ENCODE data around the gene GALNT6.

GALNT6 gene, protein sequence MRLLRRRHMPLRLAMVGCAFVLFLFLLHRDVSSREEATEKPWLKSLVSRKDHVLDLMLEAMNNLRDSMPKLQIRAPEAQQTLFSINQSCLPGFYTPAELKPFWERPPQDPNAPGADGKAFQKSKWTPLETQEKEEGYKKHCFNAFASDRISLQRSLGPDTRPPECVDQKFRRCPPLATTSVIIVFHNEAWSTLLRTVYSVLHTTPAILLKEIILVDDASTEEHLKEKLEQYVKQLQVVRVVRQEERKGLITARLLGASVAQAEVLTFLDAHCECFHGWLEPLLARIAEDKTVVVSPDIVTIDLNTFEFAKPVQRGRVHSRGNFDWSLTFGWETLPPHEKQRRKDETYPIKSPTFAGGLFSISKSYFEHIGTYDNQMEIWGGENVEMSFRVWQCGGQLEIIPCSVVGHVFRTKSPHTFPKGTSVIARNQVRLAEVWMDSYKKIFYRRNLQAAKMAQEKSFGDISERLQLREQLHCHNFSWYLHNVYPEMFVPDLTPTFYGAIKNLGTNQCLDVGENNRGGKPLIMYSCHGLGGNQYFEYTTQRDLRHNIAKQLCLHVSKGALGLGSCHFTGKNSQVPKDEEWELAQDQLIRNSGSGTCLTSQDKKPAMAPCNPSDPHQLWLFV

DNA sequence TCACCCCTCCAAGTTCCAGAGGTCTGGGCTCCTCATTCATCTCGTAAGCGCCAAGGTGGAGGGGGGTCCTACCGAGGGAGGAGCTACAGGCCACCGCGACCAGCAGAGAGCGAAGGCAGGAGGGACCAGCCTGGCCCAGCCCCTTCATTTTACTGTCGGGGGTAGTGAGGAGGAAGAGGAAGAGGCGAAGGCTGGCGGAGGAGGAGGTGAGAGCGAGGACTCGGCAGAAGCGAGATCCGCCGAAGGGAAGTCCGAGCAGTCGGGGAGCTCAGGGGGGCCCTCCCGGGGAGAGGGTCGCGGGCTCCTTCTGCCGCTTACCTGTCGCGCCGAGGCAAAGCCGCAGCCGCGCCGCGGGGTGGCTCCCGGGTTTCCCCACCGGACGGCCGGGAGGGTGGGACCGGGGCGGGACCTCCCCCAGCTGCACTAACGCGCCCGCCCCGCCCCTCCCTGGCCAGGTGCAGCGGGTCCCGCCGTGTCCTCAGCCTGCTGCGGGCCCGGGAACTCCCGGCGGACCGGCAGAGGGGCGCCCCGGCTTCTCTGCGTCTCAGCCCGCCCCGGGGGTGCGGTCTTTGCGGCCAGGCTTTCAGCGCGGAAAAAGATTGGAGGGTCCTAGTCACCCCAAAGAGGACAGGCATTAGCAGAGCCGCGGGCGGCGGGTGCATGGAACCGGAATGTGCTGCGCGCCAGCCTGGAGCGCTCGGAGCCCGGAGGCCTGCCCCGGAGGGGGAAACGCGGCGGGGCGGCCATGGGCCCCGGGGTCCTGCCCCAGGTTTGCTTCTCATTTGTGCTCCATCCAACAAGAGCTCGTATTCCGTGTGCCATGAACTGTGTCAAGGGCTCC is at the start of gene GALNT6:
Gene GALNT6 (minus strand): TSS at position 124 of the 841 bp plus-strand sequence. CDS start 11,625 bp downstream, outside the sequence.
- in situ Hi-C loops (cut with HindIII; ENCODE audit: low sequenced_read_pairs): no loop called here

DNA sequence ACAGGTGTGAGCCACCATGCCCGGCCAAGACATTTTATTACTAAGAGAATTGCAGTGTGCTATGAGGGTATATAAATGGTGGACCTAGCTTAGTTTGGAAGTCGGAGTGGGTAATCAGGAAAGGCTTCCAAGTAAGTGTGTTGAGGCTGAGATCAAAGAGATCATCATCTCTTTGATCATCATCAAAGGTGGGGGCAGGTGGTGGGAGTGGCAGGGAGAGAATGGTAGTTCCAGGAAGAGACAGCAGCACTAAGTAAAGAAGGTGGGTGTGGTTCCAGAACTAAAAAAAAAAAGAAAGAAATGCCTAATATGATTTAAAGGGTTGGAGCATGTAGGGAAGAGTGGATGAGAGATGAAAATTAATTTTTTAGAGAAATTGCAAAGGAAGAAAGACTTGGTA is 48.1 kb upstream of the GALNT6 start:
- in situ Hi-C loops (cut with HindIII; ENCODE audit: low sequenced_read_pairs): no loop called here

DNA sequence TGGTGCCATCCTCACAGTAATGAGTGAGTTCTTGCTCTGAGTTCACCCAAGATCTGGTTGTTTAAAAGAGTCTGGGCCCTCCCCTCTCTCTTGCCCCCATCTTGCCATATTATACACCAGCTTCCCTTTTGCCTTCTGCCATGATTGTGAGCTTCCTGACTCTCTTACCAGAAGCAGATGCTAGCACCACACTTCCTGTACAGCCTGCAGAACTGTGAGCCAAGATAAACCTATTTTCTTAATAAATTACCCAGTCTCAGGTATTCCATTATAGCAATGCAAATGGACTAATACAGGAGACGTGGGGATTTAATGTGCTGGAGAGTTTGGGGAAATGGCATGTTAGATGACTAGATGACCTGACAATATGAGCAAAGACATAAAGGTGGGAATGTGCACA is 46.2 kb upstream of the GALNT6 start:
- in situ Hi-C loops (cut with HindIII; ENCODE audit: low sequenced_read_pairs): no loop called here

DNA sequence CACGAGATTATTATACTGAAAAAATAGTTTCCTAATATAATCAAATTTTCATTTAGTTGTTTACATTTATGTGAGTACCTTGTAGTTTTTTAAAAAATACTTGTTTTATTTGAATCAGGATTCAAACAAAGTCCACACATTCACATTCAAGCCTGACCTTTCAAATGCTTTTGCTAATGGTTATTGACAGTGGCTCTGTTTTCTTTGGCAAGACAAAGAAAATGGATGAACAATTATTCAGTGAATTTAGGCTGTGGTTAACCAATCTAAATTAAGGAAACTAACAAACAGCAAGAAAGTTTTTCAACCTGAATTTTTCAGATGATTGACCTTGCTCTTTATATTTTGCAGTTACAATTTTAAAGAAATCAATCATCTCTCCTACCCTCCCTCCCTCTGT is 43.1 kb upstream of the GALNT6 start:
- in situ Hi-C loops (cut with HindIII; ENCODE audit: low sequenced_read_pairs): no loop called here

DNA sequence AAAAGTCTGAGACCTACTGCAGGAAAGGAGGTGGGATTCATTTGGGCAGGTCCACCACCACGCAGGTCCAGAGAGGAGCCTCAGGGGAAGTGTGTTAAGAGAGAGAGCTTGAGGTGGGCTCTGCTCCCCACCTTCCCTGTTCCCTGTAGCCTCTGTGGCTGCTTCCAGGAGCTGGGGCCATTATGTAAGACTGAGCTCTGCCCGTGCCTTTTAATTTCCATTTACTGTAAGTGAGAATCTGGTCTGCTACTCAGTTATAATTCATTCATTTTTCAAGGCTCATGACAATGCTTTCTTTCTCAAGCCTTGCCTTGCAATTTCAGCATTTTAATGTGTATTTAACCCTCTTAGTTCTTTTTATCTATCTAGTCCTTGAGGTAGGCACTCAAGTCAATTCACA is 41.7 kb upstream of the GALNT6 start:
- in situ Hi-C loops (cut with HindIII; ENCODE audit: low sequenced_read_pairs): no loop called here

DNA sequence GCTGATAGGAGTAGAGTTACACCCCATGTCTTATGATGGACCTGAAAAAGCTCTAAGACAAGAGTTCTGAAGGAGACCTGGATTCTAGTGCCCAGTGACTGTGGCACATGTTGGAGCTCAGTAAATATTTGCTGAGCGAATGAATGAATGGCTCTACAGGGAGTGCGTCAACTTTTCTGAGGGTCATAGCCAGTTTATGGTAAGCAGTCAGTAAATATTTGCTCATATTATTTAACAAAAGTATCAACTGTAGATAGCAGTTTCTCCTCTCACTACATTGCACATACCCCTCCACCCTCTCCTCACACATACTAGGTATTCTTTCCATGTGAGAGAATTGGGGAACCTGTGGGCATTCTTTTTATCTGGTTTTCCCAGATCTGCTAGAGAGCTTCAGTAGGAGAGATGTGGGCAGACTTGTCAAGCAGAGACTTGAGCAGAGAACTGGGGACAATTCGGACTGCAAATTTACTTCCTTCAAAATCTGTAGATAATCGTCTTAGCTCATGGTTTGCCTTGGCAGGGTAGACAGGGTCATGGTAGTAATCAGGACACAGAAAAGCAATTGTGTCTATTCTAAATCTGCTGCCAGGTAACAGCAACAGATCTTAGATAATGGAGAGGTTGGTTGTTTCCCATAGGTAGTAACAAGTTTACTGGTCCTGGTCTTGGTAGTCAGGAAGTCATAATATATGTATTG is 39.1 kb upstream of the GALNT6 start:
- in situ Hi-C loops (cut with HindIII; ENCODE audit: low sequenced_read_pairs): no loop called here

DNA sequence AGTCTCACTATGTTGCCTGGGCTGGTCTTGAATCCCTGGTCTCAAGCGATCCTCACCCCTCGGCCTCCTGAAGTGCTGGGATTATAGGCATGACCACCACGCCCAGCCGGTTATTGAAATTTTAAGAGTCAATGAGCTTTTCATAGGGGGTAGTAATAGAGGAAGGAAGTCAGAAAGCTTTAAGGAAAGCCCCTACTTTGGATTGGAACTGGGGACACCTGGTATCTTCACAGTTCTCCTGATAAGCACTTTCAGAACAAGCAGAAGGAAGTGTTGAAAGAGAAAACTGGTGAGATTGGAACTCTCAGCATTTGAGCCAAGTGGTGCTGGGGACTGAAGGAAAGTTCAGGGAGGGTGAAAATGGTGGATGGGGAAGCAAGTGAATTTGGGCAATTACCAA is 38.5 kb upstream of the GALNT6 start:
- in situ Hi-C loops (cut with HindIII; ENCODE audit: low sequenced_read_pairs): no loop called here

DNA sequence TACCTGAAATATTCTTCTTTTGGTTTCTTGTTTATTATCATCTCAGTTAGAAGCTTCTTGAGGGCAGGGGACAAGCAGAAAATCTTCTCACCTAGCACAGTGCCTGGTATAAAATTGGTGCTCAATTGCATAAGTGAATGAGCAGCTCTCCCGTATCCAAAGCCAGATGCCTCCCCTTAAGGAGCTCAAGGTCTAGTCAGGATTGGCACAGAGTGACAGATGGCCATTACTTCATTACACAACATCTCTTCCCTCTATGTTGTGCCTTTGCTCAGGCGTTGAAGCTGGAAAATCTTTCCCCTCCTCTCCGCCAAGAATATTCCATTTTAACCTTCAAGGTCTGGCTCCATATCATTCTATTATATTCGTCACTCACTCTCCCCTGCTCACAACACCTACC is 37.0 kb upstream of the GALNT6 start:
- in situ Hi-C loops (cut with HindIII; ENCODE audit: low sequenced_read_pairs): no loop called here

DNA sequence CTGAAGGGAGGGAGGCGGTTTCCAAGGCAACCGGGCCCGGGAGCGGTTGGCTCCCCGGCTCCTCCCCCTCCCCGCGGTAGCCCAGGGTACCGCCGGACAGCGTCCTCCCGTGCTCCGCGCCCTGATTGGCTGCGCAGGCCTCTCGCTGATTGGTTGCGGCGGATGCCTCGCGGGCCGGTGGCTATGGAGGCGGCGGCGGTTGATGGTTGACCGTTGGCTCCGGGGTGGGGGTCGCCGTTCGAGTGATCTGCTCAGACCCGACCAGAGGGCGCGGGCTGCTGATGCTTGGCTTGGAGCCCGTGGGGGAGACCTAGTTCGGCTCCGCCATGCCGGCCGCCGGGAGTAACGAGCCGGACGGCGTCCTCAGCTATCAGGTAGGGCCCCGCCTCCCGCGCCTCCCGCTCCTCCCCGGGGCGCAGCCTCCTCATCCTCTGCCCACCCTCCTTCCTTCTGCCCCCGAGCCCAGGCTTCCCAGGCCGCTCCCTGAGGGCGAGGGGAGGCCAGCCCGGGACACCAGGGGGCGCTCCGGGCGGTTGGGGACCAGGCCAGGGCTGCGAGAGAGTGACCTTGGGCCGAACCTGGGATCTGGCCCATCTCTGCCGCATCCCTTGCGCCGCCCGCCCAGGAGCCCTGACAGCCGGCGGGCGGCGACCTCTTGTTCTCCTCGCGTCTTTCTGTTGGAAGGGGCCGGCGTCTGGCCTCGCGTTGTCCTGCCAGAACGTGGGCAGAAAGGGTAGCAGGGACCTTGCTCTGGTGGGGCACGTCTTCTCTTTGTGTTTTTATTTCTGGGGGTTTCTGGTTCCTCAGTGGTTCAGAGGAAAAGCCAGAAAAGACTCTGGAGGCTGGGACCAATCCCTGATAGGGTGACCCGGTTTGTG is 33.7 kb upstream of the GALNT6 start, which contains the start of gene SLC4A8:
Gene SLC4A8 (plus strand): TSS at position 170 of the 878 bp plus-strand sequence. CDS start 157 bp downstream, at position 327.
- in situ Hi-C loops (cut with HindIII; ENCODE audit: low sequenced_read_pairs): no loop called here

DNA sequence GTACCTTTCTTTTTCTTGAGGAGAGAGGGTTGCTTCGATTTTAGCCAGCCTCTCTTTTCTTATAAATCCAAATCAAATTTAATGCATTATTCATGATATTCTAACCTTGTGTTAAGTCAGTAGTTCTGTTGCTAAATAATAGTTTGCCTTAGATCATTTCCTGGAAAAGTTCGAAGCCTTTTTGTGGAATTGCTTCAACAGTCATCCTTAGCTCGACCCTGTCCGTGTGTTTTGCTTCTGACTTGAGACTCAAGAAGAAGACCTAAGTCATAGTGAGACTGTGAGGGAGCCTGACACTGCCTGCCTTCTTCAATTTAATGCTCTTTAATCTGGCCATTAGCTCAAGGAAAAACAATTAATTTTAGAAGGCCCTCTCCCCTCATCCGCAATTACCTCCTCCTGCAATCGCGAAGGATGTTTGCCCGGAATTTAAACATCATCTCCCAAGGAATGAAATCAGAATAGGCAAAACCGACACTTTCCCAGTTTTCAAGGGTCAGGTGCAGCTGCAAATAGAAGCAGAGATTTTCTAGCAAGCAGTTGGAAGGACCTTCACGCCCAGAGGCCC is 33.0 kb upstream of the GALNT6 start:
- in situ Hi-C loops (cut with HindIII; ENCODE audit: low sequenced_read_pairs): no loop called here

DNA sequence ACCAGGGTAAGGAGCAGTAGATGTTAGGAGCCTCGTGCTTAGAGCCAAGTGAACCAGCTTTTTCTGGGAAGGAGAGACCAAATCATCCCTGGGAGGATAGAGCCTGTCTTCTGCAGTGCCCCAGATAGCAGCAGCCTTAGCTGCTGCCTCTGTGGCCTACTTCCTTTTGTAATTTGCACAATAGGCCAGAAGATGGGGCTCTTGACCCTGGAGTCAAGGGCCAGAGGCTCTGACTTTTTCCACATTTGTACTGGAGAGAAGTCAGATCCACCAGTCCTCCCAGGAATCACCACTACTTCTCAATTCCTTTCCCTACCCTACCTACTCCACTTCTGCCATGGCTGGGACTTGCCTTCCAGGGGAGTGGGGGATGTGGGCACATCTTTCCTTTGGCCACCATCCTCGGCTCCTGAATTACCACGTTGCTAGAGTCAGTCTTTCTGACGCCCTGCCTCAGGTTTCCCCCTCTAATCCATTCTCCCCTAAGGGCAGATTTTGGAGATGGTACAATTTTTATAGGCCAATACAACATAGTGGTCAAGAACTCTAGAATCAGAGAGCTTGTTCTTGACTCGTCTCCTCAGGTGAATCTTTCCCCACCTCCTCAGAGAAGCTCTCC is 30.2 kb upstream of the GALNT6 start:
- in situ Hi-C loops (cut with HindIII; ENCODE audit: low sequenced_read_pairs): no loop called here

DNA sequence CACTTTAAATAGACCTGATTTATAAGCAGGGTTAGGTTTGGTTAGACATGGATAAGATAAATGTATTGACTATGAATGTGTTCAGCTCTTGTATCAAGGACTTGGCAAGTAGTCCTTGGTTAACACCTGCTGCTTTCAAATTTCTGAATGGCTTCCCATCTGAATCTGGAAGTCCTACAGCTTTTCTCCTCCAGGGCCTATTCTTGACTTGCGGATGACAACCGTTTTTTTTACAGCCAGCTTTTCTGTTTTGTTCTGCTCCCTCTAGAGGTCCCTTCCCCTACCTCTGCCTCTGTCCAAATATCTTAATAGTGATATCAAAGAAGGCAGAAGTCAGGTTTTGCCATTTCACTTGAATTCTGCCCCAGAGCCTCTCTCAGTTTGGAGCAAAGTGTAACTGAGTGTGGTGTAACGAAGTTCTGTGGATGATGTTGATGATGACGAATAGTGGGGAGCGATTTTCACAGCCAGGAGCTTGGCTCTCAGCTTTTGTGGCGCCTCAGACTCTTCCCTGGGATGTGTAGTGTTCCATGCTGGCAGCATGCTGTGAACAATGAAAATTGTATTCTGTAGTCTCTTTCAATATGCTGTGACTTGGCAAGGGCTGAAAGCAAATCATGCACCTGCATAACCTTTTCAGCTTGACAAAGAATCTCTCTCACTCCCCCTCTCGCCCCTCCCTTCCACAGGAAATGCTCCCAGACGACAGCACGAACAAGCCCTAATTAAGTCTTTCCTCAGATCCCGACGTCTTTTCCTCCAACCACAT is 28.4 kb upstream of the GALNT6 start:
- in situ Hi-C loops (cut with HindIII; ENCODE audit: low sequenced_read_pairs): no loop called here

DNA sequence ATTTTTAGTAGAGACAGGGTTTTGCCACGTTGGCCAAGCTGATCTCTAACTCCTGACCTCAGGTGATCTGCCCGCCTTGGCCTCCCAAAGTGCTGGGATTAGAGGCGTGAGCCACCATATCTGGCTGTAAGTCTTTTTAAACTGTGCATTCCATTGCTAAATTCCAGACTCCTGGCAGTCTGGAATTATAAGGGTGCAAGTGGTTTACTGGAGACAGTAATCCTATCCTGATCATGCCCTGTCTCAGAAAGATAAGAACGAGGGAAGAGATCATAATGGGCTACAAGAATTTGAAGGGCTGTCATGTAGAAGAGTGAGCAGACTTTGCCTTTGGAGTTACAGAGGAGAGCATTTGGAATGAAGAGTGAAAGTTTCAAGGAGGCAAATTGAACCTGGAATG is 26.6 kb upstream of the GALNT6 start:
- in situ Hi-C loops (cut with HindIII; ENCODE audit: low sequenced_read_pairs): no loop called here

DNA sequence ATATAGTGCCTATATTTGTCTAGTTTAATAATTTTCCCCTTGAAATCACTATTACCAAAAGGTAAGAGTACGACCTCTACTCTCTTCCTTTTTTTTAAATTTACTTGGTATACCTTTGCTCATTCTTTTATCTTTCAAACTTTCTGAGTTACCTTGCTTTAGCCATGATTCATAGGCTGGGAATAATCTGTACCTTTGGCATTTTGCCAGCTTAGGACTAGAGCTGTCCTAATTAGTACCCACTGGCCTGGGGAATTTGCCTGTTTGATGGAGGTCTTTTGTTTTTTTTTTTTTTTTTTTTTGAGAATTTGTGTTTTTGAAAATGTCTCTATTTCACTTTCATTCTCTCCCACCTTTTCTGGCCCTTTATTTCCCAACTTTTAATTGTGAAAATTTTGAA is 24.7 kb upstream of the GALNT6 start:
- in situ Hi-C loops (cut with HindIII; ENCODE audit: low sequenced_read_pairs): no loop called here

DNA sequence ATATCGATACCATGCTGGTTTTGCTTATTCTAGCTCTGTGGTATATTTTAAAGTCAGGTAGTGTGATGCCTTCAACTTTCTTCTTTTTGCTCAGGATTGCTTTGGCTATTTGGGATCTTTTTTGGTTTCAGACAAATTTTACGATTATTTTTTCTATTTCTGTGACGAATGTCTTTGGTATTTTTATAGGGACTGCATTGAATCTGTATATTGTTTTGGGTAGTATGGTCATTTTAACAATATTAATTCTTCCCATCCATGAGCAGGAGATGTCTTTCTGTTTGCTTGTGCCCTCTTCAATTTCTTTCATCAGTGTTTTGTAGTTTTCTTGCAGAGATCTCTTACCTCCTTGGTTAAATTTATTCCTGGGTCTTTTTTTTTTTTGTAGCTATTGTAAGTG is 22.6 kb upstream of the GALNT6 start:
- in situ Hi-C loops (cut with HindIII; ENCODE audit: low sequenced_read_pairs): no loop called here

DNA sequence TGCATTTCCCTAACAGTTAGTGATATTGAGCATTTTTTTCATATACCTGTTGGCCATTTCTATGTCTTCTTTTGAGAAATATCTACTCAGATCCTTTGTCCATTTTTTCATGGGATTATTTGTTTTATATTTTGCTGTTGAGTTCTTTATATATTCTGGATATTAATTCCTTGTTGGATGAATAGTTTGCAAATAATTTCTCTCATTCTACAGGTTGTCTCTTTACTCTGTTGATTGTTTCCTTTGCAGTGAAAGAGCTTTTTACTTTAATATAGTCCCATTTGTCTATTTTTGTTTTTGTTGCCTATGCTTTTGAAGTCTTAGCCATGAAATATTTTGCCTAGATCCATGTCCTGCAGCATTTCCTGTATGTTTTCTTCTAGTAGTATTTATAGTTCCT is 21.9 kb upstream of the GALNT6 start:
- in situ Hi-C loops (cut with HindIII; ENCODE audit: low sequenced_read_pairs): no loop called here

DNA sequence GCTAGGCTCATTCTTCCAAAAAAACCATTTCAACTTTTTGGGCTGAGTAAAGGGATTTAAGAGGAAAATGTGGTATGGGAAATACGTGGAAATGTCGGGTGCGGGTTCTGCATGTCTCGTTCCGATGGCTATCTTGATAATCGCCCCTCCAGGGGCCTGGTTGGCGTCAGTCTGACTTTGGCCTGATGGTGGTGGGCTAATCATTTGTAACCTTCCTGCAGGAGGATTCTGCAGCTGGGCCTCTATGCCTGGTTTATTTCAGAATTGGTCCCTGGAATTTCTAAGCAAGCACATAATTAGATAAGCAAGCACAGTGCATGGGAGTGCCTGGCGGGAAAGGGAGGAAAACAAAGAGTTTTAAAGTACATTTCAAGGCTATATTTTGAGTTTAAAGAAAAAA is 18.6 kb upstream of the GALNT6 start:
- in situ Hi-C loops (cut with HindIII; ENCODE audit: low sequenced_read_pairs): no loop called here

DNA sequence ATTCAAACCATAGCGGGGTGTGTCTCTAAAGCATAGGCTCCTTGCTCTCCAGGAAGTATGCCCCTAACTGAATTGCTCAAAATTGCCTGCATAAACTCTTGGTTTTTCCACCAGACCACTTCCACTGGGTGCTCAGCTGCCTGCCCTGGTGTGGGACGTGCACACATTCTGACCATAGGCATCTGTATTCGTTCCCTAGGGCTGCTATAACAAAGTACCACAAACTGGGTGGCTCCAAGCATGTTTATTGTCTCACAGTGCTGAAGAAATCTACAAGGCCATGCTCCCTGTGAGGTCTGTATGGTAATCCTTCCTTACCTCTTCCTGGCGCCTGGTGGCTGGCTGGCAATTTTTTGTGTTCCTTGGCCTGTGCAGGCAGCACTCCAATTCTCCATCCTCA is 16.4 kb upstream of the GALNT6 start:
- in situ Hi-C loops (cut with HindIII; ENCODE audit: low sequenced_read_pairs): no loop called here

All from DLD1 (cell line).